Lower leg skin (tissue), 3 donors: ENCODE data around the gene CORO2A.

Source experiments
- CTCF ChIP-seq, 3 donors: fragments of 450-650 bp; IDR thresholded peaks; one replicate each; pipeline ENCODE4 v1.5.1; 2016; ENCODE audit warnings: antibody characterized with exemption in 3 of 3, mild to moderate bottlenecking in 3 of 3, moderate library complexity in 2 of 3
- POLR2A ChIP-seq, 2 donors: fragments of 450-650 bp; IDR thresholded peaks; one replicate each; pipeline ENCODE4 v1.6.1; 2016 to 2017; ENCODE audit warnings: antibody characterized with exemption in 2 of 2, mild to moderate bottlenecking in 1 of 2, moderate library complexity in 1 of 2

- TF ChIP-seq CTCF (IDR thresholded peaks at IDR 0.05): no peak
- TF ChIP-seq POLR2A (IDR thresholded peaks at IDR 0.05): no peak
These were observed 27.5 kb downstream of the CORO2A start for GRCh38 chr9:98164912-98165311.
